Measurements from ENCODE around the gene PIK3R5.

GRCh38 chr17:8948462-8948861, 17.0 kb downstream of the PIK3R5 start:
- TF ChIP-seq, protein P1, sequence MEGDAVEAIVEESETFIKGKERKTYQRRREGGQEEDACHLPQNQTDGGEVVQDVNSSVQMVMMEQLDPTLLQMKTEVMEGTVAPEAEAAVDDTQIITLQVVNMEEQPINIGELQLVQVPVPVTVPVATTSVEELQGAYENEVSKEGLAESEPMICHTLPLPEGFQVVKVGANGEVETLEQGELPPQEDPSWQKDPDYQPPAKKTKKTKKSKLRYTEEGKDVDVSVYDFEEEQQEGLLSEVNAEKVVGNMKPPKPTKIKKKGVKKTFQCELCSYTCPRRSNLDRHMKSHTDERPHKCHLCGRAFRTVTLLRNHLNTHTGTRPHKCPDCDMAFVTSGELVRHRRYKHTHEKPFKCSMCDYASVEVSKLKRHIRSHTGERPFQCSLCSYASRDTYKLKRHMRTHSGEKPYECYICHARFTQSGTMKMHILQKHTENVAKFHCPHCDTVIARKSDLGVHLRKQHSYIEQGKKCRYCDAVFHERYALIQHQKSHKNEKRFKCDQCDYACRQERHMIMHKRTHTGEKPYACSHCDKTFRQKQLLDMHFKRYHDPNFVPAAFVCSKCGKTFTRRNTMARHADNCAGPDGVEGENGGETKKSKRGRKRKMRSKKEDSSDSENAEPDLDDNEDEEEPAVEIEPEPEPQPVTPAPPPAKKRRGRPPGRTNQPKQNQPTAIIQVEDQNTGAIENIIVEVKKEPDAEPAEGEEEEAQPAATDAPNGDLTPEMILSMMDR (IDR thresholded peaks at IDR 0.05): no peak
- TF ChIP-seq POLR2A (IDR thresholded peaks at IDR 0.05): no peak

All from adrenal gland (tissue), 5 donors.